DMS53 (cell line): Measurements from ENCODE around the gene ADAM17.
A peak's percentile ranks its signal among the peaks of the same experiment; 100 is the strongest.
"Not testable (repeated sequence)": the region's sequence is repeated elsewhere in the genome, so short reads cannot be mapped to it uniquely, and the experiment has no call there.

Experiments used
- DNase-seq: peaks from one replicate; lab custom pipeline; 2025; lab: John Stamatoyannopoulos, UW

The ADAM17 gene

GRCh38 chr2:9565436-9566153, 10.0 kb upstream of the ADAM17 start:
- DNase-seq, result no peak

- DNase-seq, result no peak
Observed at GRCh38 chr2:9560628-9561027, 5.0 kb upstream of the ADAM17 start.

GRCh38 chr2:9558948-9559381, 3.3 kb upstream of the ADAM17 start:
- DNase-seq, result no peak

GRCh38 chr2:9556121-9556743, 602 bp upstream of the ADAM17 start:
- peak; percentile 85 for DNase-seq

- DNase-seq, result peak; percentile 40
Observed at GRCh38 chr2:9554921-9555296, 721 bp downstream of the ADAM17 start.

- peak; percentile 21 for DNase-seq
Observed at GRCh38 chr2:9552219-9553178, 3.1 kb downstream of the ADAM17 start.

- DNase-seq, result not testable (repeated sequence)
Observed at GRCh38 chr2:9550859-9551391, 4.7 kb downstream of the ADAM17 start.

GRCh38 chr2:9549420-9549819, 6.2 kb downstream of the ADAM17 start:
- DNase-seq, result no peak

GRCh38 chr2:9548506-9548905, 7.1 kb downstream of the ADAM17 start:
- no peak for DNase-seq

GRCh38 chr2:9547262-9547991, 8.2 kb downstream of the ADAM17 start:
- DNase-seq, result no peak

GRCh38 chr2:9545502-9545901, 10.1 kb downstream of the ADAM17 start:
- no peak for DNase-seq

GRCh38 chr2:9543557-9543956, 12.1 kb downstream of the ADAM17 start:
- DNase-seq, result no peak

- DNase-seq, result no peak
Observed at GRCh38 chr2:9539531-9539930, 16.1 kb downstream of the ADAM17 start.

GRCh38 chr2:9538000-9538507, 17.6 kb downstream of the ADAM17 start:
- DNase-seq, result no peak

GRCh38 chr2:9536504-9536903, 19.1 kb downstream of the ADAM17 start:
- no peak for DNase-seq

- no peak for DNase-seq
Observed at GRCh38 chr2:9535177-9535576, 20.5 kb downstream of the ADAM17 start.

- DNase-seq, result no peak
Observed at GRCh38 chr2:9533663-9534062, 22.0 kb downstream of the ADAM17 start.

- no peak for DNase-seq
Observed at GRCh38 chr2:9532421-9532820, 23.2 kb downstream of the ADAM17 start.

- DNase-seq, result no peak
Observed at GRCh38 chr2:9527995-9528787, 27.4 kb downstream of the ADAM17 start.

GRCh38 chr2:9525266-9525665, 30.4 kb downstream of the ADAM17 start:
- DNase-seq, result no peak

GRCh38 chr2:9524291-9524690, 31.3 kb downstream of the ADAM17 start:
- DNase-seq, result no peak
